Jurkat, Clone E6-1 (cell line): Measurements from ENCODE around the gene GTF2F2.
A peak's percentile ranks its signal among the peaks of the same experiment; 100 is the strongest.

ENCODE experiments used
- DNase-seq: peaks from one replicate; pipeline ENCODE4 v3.0.0-alpha.2; 2011; ENCODE audit warnings: low read depth, low spot score
- H3K4me3 ChIP-seq: 2 replicates; pipeline ENCODE4 v1.5.1; 2011; ENCODE audit warnings: mild to moderate bottlenecking, low read length, control low read depth, moderate library complexity

GTF2F2 gene

DNA sequence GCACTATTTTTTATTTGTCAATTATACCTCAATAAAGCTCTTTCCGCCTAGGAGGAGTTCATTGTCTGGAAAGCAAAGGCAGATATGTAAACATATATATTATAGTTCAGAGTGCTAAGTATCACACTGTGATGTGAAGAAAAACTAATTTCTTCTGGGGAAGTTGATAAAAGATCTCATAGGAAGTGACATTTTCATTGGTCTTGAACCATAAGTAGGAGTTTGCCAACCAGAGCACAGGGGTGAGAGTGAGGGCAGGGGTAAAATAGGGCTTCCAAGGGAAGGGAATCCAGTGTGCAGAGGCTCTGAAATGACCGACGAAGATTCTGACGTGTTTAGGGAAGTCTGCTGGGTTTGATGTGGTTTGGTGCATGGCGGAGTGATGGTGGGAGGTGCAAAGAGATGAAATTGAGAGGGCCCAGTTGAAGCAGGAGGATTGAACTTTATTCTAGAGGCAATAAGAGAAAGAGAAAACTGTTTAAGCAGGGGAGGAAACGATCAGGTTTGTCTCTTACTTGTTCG, 780 bp upstream of the GTF2F2 start:
- peak overlapping the region; percentile 79 for H3K4me3 ChIP-seq
- peak; percentile 41 for DNase-seq

DNA sequence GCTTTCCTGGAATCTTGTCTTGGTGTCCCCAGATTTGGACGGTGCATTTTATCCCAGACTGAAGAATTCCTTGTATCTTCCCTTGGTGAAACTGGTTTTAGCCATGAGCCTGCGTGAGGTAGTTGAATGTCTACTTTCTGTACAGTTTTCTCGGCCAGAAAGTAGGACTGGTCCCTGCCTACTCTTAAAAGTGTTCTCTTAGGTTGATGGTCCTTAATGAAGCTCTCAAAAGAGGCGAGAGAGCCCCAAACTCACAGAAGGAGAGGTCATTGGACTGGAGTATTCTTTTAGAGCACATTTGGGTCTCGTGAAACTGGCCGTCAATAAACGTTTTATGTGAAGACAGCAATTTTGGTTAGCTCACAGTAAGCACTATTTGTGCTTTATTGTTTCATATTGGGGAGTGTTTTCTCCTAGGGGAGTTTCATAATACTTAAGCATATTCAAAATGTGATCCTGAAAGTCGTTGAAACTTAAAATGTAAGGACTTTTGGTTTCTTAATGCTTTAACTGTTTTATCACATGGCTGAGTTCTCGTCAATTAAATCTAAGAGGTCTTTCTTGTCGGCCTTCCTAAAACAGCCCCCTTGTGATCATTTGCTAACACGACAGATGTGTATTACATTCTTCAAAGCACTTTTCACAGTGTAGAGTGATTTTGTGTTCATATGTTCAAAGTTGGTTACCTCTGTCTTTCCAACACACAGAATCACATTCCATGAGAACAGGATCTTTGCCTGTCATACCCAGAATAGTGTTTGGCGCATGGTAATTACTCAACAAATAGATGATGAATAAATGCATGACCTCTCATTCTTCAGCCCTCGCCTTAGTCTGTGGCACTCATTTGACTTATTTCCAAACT, 889 bp downstream of the GTF2F2 start:
- peak overlapping the region; percentile 79 for H3K4me3 ChIP-seq
- DNase-seq: peak; percentile 68

DNA sequence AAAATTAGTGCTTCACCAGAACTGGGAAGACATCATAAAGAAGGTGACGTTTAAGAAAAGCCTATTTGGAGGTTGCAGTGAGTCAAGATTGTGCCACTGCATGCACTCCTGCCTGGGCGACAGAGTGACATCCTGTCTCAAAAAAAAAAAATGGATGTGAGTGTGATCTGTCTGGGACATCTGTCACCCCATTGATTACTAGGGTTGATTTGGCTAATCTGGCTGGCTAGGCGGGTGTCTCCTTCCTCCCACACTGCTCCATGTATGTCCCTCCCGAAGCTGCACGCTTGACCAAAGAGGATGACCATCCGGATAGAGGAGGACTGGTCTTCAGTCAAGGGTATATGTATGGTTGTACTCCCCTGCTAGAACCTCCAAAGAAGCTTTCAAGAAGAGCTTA, 2.6 kb downstream of the GTF2F2 start:
- DNase-seq: no peak
- H3K4me3 ChIP-seq: no peak overlapping the region

DNA sequence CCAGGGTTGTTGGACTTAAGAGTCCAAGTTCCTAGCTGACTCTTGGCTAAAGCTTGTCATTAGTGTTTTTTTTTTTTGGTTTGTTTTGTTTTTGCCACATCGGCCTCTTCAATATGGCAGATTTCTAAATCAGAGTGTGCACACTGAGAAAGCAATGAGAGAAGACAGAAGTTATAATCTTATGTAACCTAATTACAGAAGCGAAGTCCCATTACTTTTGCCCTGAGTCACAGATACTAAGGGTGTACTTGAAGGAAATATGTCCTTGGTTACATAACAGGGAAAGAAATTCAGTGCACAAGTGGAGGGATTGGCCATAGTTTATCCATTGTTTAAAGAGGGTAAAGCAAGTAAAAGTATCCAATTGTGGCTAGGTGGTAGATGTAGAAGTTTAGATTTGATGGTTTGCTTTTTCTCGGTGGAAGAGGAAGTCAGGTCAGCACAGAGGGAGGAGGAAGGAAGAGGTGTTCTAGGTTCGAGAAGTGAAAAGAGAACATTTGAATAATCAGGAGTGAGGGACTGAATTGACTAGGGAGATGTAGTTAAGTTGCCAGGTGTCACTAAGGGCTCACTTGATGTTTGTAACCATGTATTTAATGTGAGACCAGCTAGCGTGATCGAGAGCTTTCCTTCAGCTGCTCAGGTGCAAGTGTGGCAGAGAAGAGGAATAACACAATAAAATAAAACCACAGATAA, 12.2 kb downstream of the GTF2F2 start:
- no peak overlapping the region for H3K4me3 ChIP-seq
- DNase-seq: no peak

DNA sequence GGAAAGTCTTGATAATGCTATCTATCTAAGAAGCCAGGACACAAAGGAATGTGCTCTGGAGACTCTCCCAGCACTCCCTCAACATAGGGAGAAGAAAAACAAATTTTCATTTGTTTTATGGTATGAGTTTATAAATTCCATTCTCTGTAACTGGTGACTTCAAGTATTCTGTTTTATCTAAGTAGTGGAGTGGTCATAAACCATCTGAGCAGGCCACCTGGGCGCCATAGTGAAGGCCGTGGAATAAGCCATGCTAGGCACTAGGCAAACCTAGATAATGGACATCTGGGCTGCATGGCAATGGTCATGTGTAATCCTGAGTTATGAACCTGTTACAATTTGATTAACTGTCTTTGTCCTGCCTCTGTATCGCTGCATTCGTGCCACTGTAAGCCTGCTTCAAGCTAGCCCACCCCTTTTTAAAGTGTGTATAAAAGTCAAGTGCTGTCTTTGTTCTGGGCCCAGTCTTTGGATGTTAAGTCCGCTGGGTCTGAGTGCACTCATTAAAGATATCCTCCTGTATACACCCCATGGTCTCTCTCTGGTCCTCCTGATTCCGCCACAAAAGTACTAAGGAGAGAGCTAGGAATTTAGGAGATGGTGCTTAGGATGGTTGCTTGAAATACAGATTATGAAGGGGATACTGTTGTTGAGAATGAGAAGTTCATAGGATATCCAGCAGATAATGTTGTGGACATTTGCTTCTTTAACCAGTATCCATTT, 13.2 kb downstream of the GTF2F2 start:
- no peak for DNase-seq
- H3K4me3 ChIP-seq: no peak overlapping the region

DNA sequence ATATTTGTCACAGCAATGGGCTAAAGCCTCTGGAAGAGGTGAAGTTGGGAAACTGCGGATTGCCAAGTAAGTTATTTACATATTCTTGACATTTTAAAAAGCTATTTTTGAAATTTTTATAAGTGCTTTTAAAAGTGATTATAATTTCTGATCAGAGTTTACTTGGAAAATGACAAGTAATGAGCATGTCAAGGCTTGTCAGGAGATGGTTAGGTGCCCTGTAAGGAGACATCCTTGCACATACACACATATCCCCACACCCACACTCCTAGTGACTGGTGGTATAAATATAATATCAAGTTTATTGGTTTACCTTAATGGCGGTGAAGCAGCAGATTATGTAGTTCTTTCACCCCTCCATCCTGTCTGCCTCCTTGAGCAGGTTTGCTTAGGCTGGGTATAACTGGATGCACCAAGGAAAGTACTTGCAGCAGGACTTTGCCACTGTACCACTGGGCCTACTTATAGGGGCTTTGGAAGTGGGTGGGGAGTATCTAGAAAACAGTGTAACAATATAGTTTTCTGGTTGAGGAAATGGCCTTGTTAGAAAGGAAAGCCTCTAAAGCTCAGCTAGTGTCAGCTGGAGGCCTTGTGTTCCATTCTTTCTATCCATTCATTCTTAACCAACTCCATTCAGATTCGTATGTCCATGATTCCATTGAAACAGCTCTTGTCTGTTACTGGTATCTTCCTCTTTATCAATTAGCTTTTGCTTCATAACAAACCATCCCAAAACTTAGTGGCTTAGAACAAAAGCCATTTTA, 16.6 kb downstream of the GTF2F2 start:
- H3K4me3 ChIP-seq: no peak overlapping the region
- no peak for DNase-seq

DNA sequence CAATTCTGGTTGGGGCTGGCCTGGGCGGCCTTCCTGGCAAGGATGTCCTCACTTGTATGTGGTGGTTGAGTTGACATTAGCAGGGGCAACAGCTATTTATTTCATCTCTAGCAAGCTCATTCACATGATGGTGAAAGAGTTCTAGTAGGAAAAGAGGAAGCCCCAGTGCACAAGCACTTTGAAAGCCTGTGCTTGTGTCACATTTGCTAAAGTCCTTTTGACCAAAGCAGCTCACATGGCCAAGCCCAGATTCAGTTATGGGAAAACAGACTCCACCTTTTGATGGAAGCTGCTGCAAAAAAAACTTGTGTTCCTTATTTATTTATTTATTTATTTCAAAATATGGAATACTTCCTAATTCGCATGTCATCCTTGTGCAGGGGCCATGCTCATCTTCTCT, 17.2 kb downstream of the GTF2F2 start:
- DNase-seq: no peak

DNA sequence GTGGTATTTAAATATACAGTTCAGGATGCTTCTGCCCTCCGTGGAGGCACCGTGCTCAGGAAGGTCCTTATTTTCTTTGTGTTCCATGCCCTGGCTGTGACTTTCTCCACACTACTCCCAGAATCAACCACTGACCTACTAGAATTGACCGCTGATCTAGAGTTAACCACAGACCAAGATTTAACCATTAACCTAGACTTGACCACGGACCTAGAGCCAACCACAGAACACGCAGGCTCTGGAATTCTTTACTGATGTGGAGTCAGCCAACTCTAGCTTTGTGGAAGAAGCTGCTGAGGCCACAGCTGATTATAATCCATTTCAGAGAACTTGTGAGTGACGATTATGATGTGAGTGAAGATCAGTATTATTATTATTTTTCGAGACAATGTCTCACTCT, 18.0 kb downstream of the GTF2F2 start:
- no peak overlapping the region for H3K4me3 ChIP-seq
- no peak for DNase-seq

More for the DNA sequence above, 17.2 kb downstream of the GTF2F2 start:
- no peak overlapping the region for H3K4me3 ChIP-seq

DNA sequence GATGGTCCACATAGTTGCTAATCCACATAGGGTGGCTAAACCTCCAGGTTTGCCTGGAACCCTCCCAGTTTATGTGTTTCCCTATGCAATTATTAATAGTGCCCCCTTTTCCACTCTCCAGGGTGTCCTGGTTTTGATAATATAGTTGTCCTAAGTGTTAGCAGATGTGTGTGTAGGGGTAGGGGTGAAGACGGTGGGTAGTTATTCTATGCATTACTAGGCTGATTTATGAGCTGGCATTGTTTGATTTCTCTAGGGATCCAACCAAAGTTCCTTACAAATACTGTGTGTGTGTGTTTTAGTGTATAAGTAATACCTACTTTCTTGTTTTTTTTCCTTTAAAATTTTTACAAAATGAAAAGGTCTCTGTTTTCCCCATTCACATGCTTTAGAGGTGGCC, 21.1 kb downstream of the GTF2F2 start:
- H3K4me3 ChIP-seq: no peak overlapping the region

DNA sequence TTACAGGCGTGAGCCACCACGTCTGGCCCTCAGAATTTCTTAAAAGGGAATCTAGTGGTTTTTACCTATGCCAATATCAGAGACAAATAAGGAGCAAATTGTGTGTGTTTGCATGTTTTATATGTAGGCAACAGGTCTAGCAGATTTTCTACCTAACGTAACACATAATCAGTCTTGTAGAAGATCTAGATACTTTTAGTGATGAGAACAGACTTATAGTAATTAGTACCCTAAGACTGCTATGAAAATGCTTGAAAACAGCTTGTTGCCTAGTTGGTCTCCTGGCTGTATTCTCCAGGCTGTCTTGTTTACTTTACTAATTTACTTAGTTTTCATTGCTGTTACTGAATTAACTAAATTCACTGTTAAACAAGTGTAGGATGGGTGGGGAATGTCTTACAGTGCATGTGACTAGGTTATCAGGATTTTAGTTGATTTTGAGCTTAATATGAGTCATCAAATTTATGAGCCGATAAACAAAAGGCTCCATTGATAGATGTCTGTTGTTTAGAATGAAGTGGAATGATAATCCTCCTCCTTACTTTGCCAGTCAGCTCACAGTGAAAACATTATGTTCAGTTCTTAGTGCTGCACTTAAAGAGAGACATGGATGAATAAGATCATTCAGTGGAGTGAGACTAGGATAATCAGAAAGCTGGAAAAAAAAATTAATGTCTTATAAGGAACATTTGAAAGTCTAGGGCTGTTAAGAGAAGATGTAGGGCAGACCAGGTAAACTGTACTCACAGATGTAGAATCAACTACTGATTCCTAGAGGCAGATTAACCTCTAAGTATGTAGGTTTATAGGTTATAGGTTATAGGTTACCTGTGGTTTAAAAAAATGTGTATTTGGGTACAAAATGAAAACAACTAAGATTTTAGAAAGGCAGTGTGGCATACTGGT, 22.4 kb downstream of the GTF2F2 start:
- DNase-seq: no peak
- no peak overlapping the region for H3K4me3 ChIP-seq

More for the DNA sequence above, 21.1 kb downstream of the GTF2F2 start:
- no peak for DNase-seq

DNA sequence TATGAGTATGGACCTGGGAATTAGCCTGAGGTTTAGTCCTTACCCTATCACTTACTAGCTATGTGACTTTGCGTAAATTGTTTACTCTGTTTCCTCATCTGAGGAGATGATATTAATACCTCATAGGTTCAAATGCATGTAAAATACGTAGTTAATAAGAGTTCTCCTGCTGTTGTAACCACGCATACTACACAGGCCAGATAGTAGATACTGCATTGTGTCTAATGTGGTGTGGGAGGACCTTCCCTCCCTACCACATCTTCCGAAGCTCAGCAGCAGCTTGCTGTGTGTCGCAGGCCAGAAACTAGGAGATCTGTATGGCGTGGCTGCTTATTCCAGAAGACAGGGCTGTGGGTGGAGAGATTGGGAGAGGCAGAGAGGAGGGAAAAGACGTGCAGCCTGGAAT, 23.0 kb downstream of the GTF2F2 start:
- DNase-seq: no peak
- no peak overlapping the region for H3K4me3 ChIP-seq

DNA sequence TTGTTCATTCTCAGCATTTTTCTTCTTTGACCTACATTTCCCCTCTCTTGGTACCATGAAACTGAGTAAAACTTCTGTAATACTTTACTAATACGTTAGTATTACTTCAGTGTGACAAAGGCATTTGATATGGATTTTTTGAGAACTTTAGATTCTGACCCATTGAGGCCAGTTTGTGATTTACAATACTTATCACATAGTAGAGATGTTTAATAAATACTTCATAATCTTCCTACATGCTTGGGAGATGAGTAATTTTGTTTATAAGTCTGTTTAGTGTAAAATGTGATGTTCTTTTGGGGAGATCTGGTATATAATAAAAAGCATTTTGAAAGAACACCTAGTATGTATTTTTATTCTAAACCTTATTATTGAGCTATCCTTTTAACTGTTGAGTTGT, 29.7 kb downstream of the GTF2F2 start:
- DNase-seq: no peak

DNA sequence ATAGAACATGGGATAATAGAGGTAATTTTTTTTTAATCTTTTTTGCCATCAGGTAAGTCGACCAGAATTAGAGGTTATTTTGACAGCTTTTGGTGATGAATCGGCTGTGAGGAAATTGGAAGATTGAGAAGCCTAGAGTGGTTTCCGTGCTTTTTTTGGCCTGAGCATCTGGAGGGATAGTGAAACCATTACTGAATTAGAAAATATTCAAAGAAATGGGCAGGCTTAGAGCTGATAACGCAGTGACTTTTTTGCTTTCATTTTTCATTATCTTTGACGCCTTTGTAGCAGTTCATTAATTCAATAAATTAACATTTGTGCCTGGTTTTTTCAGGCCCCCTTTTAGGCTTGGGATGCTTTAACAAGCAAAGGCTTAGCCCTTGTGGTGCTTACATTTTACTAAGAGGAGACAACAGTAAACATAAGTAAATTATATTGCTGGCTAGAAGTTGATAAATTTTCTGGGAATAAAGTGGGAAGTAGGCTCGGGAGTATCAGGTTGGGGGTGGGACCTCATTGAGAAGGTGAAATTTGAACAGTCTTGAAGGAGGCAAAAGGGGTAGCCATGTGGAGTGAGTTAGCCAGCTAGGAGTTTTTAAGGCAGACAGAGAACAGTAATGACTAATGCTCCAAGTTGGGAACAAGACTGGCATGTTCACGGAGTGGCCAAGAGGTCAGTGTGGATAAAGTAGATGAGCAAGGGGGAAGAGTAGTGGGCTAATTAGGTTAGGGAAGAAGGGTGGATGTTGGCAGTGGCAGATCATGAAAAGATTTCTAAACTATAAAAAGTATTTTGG, 36.5 kb downstream of the GTF2F2 start:
- H3K4me3 ChIP-seq: no peak overlapping the region
- no peak for DNase-seq

More for the DNA sequence above, 29.7 kb downstream of the GTF2F2 start:
- H3K4me3 ChIP-seq: no peak overlapping the region

DNA sequence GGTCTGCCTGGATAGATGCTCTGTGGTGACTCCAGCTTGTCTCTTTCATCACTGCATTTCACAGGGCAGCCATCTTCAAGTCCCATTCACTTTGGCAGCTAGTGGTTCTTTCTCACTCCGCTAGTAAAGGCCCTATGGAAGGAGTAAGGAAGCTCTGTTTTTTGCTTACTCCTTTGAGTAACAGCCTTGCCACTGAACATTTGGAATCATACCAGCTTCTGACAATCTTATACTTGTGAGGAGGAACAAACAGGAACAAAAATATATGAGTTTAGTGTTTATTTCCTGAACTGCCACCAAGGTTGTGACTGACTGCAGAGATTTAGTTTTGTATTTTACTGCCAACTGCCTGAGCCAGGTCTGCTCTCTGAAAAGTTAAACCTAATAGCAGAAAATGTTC, 41.9 kb downstream of the GTF2F2 start:
- H3K4me3 ChIP-seq: no peak overlapping the region
- DNase-seq: no peak

DNA sequence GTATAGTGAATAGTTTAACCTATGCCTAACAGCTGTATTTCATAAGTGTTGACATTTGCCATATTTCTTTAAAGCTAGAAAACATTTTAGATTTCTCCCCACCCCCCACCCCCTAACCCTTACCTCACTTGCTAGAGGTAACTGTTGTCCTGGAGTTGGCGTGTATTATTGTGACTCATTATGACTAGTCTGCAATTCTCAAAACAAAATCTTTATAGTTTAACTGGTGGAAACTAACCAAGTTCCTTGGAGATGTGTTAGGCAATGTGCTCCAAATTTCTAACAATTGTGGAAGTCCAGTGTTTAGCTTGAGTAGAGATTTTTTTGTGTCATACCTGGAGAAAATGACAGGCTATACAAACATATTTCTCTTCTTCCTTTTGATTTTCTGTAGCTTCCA, 42.5 kb downstream of the GTF2F2 start:
- no peak for DNase-seq
- H3K4me3 ChIP-seq: no peak overlapping the region

DNA sequence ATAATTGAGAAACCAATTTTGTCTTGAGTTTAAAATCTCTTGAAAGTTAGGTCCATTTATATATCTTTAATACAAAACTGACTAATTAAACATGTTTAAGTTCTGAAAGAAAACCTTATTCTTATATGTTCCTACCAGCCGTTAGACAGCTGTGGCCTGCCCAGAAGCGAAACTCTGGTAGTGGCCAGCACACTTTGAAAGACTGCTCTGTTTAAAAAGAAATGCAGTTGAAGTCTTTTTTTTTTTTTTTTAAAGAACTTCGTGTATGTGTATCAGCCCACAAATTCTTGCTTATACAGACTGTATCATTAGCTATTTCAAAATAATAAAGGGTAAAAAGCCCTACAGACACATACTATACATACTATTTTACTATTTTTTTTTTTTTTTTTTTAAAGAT, 46.5 kb downstream of the GTF2F2 start:
- no peak overlapping the region for H3K4me3 ChIP-seq
- DNase-seq: no peak
